Cardiac muscle cell (in vitro differentiated cells and primary cell): Measurements from ENCODE around the gene LZTS3. TPM values are rescaled to one million over a fixed set of nuclear protein-coding genes. Genes with fewer than 3 reads are reported as not detected.

Experiments used
- DNase-seq, 2 donors: peaks; one replicate each; pipeline versions ENCODE4 v3.0.0 to v3.0.0-alpha.2; 2010 to 2017; ENCODE audit warnings: low read depth in 1 of 2, low spot score in 1 of 2
- H3K27ac ChIP-seq: fragments of 200-600 bp; sonication (generic); 2 replicates; pipeline ENCODE4 v1.5.1; 2016
- H3K27me3 ChIP-seq: fragments of 200-600 bp; sonication (generic); 2 replicates; pipeline ENCODE4 v1.6.0; 2016; ENCODE audit warnings: control low read depth
- H3K36me3 ChIP-seq: fragments of 200-600 bp; sonication (generic); 2 replicates; pipeline ENCODE4 v1.5.1; 2016; ENCODE audit warnings: control low read depth
- H3K4me1 ChIP-seq: fragments of 200-600 bp; sonication (generic); 2 replicates; pipeline ENCODE4 v1.8.1; 2017; ENCODE audit warnings: low read depth, mild to moderate bottlenecking, mixed run types
- H3K4me3 ChIP-seq: fragments of 200-600 bp; sonication (generic); 2 replicates; pipeline ENCODE4 v1.5.1; 2016; ENCODE audit warnings: mild to moderate bottlenecking
- H3K9me3 ChIP-seq: fragments of 200-600 bp; sonication (generic); 2 replicates; pipeline ENCODE4 v1.5.1; 2017; ENCODE audit warnings: low read depth, mild to moderate bottlenecking, control low read depth
- polyA plus RNA-seq: library from polyadenylated mRNA; unstranded; fragments of >200 nt; fragmentation: Nextera tagmentation; extraction: Ambion mirVana; gene quantifications from 2 replicates; pipeline ENCODE4 v1.2.1, GENCODE V29; 2016
- total RNA-seq: library from RNA; depleted of rRNA; stranded (reverse); fragments of >200 nt; gene quantifications from 2 replicates; pipeline ENCODE4 v1.2.3, GENCODE V29; 2016
- TF ChIP-seq, protein P1 (sequence below): IDR thresholded peaks from 2 replicates; pipeline ENCODE4 v1.5.1; 2012; ENCODE audit warnings: low read depth, mild to moderate bottlenecking, low read length

The LZTS3 gene
- total and polyA plus RNA-seq, 2 experiments from 2014 or later, result 15.7 to 30.9 TPM

GRCh38 chr20:3137492-3137891, 35.9 kb downstream of the LZTS3 start:
- Histone ChIP-seq H3K4me3 (no peak overlapping the region), H3K27me3 (no peaks in the 10 kb centered on the region), H3K9me3 (no peaks in the 10 kb centered on the region), H3K4me1 (no peaks in the 10 kb centered on the region), H3K27ac (no peak overlapping the region), H3K36me3 (peaks cover 5% of the 10 kb centered on the region)
- DNase-seq, result peak in 1 of 2 donors; percentile 10
- TF ChIP-seq, protein P1, sequence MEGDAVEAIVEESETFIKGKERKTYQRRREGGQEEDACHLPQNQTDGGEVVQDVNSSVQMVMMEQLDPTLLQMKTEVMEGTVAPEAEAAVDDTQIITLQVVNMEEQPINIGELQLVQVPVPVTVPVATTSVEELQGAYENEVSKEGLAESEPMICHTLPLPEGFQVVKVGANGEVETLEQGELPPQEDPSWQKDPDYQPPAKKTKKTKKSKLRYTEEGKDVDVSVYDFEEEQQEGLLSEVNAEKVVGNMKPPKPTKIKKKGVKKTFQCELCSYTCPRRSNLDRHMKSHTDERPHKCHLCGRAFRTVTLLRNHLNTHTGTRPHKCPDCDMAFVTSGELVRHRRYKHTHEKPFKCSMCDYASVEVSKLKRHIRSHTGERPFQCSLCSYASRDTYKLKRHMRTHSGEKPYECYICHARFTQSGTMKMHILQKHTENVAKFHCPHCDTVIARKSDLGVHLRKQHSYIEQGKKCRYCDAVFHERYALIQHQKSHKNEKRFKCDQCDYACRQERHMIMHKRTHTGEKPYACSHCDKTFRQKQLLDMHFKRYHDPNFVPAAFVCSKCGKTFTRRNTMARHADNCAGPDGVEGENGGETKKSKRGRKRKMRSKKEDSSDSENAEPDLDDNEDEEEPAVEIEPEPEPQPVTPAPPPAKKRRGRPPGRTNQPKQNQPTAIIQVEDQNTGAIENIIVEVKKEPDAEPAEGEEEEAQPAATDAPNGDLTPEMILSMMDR, result no peak

GRCh38 chr20:3135507-3136070, 37.8 kb downstream of the LZTS3 start:
- TF ChIP-seq, protein P1, result no peak
- Histone ChIP-seq H3K36me3 (peaks cover 5% of the 10 kb centered on the region), H3K27ac (no peak overlapping the region), H3K27me3 (no peaks in the 10 kb centered on the region), H3K4me3 (no peak overlapping the region), H3K9me3 (no peaks in the 10 kb centered on the region), H3K4me1 (no peaks in the 10 kb centered on the region)
- no peak for DNase-seq

GRCh38 chr20:3134151-3134550, 39.2 kb downstream of the LZTS3 start:
- no peaks in the 10 kb centered on the region for H3K9me3 ChIP-seq
- H3K27me3 ChIP-seq, result no peaks in the 10 kb centered on the region
- no peak overlapping the region for H3K27ac ChIP-seq
- TF ChIP-seq, protein P1, result no peak
- no peak overlapping the region for H3K4me3 ChIP-seq
- no peaks in the 10 kb centered on the region for H3K4me1 ChIP-seq
- H3K36me3 ChIP-seq, result peaks cover 5% of the 10 kb centered on the region
- DNase-seq, result no peak

GRCh38 chr20:3133155-3133554, 40.2 kb downstream of the LZTS3 start:
- no peaks in the 10 kb centered on the region for H3K4me1 ChIP-seq
- H3K9me3 ChIP-seq, result no peaks in the 10 kb centered on the region
- no peaks in the 10 kb centered on the region for H3K27me3 ChIP-seq
- H3K4me3 ChIP-seq, result no peak overlapping the region
- TF ChIP-seq, protein P1, result no peak
- no peak overlapping the region for H3K27ac ChIP-seq
- peaks cover 5% of the 10 kb centered on the region for H3K36me3 ChIP-seq
- no peak for DNase-seq

GRCh38 chr20:3130051-3130600, 43.2 kb downstream of the LZTS3 start:
- H3K9me3 ChIP-seq, result no peaks in the 10 kb centered on the region
- no peak overlapping the region for H3K27ac ChIP-seq
- no peaks in the 10 kb centered on the region for H3K27me3 ChIP-seq
- no peak overlapping the region for H3K4me3 ChIP-seq
- TF ChIP-seq, protein P1, result no peak
- no peaks in the 10 kb centered on the region for H3K4me1 ChIP-seq
- no peaks in the 10 kb centered on the region for H3K36me3 ChIP-seq
- DNase-seq, result no peak
